Suprapubic skin (tissue), 4 donors: ENCODE measurements around the gene AUTS2. TPM values are rescaled to one million over a fixed set of nuclear protein-coding genes. Genes with fewer than 3 reads are reported as not detected.

Experiments used
- DNase-seq, 2 donors: peaks; one replicate each; pipeline ENCODE4 v3.0.0-alpha.2; 2019; ENCODE audit warnings: low spot score in 2 of 2
- H3K27ac ChIP-seq: fragments of 200-600 bp; sonication (generic); one replicate; pipeline ENCODE4 v1.5.1; 2019
- H3K27me3 ChIP-seq: fragments of 200-600 bp; sonication (generic); one replicate; pipeline ENCODE4 v1.5.1; 2019
- H3K36me3 ChIP-seq: fragments of 200-600 bp; sonication (generic); one replicate; pipeline ENCODE4 v1.5.1; 2019
- H3K4me1 ChIP-seq: fragments of 200-600 bp; sonication (generic); one replicate; pipeline ENCODE4 v1.5.1; 2019
- H3K4me3 ChIP-seq: fragments of 200-600 bp; sonication (generic); one replicate; pipeline ENCODE4 v1.5.1; 2019; ENCODE audit warnings: mild to moderate bottlenecking
- H3K9me3 ChIP-seq: fragments of 200-600 bp; sonication (generic); one replicate; pipeline ENCODE4 v1.5.1; 2019
- EP300 ChIP-seq: sonication (generic); formaldehyde crosslinking; IDR thresholded peaks from one replicate; pipeline ENCODE4 v1.6.1; 2017; ENCODE audit warnings: antibody characterized with exemption
- POLR2A ChIP-seq, 2 donors: fragments of 450-650 bp; IDR thresholded peaks; one replicate each; pipeline ENCODE4 v1.6.1; 2017; ENCODE audit warnings: antibody characterized with exemption in 2 of 2, mild to moderate bottlenecking in 2 of 2, moderate library complexity in 2 of 2
- POLR2AphosphoS5 ChIP-seq, 3 donors: sonication (generic); formaldehyde crosslinking; IDR thresholded peaks; one replicate each; pipeline ENCODE4 v1.6.1; 2017; ENCODE audit warnings: antibody characterized with exemption in 3 of 3
- WGBS: methylation state at CpG from one replicate; pipeline ENCODE4 v1.1.5; 2018; 5-methylcytosine and 5-hydroxymethylcytosine counted together
- total RNA-seq, 4 donors: library from RNA; depleted of rRNA; stranded (reverse); fragments of >200 nt; gene quantifications; one replicate each; pipeline ENCODE4 v1.1.0, GENCODE V29; 2016
- TF ChIP-seq, protein P1 (sequence below), 2 donors: fragments of 200-600 bp in 1 of 2; fragments of 450-650 bp in 1 of 2; sonication (generic) in 1 of 2; IDR thresholded peaks; one replicate each; pipeline ENCODE4 v1.5.1; 2016 to 2019; ENCODE audit warnings: antibody characterized with exemption in 2 of 2, mild to moderate bottlenecking in 1 of 2, moderate library complexity in 1 of 2

AUTS2 gene
- total RNA-seq, 4 donors from 2014 or later = 31.0 to 102 (median 56.4) TPM

DNA sequence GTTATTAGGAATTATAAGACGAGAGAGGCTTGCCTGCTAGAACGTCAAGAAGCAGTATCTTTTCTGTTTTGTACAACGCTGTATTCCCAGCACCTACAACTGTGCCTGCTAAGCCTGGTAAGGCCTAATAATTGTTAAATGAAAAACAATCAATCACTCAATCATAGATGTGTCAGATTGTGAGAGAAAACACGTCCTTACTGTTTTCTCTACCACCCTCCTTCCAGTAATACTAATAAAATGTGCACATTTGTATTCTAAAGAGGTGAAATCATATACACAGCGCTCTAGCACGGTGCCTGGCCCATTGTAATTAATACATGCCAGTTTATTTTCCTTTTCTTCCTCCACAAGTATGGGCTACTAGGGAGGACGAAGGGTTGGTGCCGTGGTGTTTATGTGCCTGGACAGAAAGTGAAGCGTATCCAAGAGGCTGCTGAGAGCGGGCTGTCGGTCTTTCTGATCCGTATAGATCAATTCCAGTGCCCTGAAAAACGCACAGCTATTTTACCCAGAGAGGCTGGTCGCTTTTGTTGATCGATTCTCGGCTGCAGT lies 1.5 kb upstream of the AUTS2 start:
- no peaks in the 10 kb centered on the region for H3K36me3 ChIP-seq
- H3K27ac ChIP-seq = peak overlapping the region; percentile 84
- H3K9me3 ChIP-seq = no peaks in the 10 kb centered on the region
- peak overlapping the region; percentile 93 for H3K4me3 ChIP-seq
- TF ChIP-seq POLR2AphosphoS5 (IDR thresholded peaks at IDR 0.05) (no peak), POLR2A (IDR thresholded peaks at IDR 0.05) (no peak), EP300 (no peak)
- TF ChIP-seq, protein P1, sequence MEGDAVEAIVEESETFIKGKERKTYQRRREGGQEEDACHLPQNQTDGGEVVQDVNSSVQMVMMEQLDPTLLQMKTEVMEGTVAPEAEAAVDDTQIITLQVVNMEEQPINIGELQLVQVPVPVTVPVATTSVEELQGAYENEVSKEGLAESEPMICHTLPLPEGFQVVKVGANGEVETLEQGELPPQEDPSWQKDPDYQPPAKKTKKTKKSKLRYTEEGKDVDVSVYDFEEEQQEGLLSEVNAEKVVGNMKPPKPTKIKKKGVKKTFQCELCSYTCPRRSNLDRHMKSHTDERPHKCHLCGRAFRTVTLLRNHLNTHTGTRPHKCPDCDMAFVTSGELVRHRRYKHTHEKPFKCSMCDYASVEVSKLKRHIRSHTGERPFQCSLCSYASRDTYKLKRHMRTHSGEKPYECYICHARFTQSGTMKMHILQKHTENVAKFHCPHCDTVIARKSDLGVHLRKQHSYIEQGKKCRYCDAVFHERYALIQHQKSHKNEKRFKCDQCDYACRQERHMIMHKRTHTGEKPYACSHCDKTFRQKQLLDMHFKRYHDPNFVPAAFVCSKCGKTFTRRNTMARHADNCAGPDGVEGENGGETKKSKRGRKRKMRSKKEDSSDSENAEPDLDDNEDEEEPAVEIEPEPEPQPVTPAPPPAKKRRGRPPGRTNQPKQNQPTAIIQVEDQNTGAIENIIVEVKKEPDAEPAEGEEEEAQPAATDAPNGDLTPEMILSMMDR (IDR thresholded peaks at IDR 0.05) = no peak
- no peak for DNase-seq
- WGBS = 18% methylated on average over 16 of the region's 16 CpGs
- no peaks in the 10 kb centered on the region for H3K27me3 ChIP-seq
- H3K4me1 ChIP-seq = peaks cover 41% of the 10 kb centered on the region

DNA sequence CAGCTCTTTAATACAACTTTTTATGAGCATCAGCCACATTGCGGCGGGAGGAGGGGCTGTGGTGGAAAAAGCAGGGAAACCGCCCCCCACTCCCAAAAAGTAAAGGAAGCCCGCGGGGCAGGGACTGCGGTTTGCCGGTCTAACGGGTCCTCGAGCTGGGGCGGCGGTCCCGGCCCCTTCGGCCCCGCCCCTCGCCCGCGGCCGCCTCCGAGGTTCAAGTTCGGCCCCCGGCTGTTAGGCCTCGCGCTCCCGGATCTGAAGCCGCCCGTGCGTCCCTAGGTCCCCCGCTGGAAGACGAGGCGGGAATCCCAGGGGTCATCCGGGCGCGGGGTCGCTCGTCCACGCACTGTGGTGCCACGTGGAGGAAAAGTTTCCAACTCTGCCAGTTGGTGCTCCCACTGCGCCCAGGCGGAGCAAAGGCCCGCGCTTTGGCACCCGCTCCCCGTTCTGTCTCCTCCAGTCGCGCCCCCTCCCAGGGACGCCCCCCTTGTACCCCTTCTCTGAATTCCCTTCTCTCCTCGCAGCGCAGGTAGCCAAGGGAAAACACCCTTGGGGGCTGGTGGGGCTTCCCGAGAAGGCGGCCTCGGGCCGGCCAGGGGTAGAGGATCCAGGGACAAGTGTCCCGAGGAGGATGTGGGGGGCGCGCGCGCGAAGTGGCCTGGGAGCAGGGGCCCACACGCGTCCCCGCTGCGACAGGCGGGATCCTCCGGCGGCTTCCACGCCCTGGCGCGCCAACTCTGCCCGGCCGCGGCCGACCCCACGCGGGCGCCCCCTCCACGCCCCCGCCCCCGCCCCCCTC lies 798 bp upstream of the AUTS2 start:
- TF ChIP-seq POLR2A (IDR thresholded peaks at IDR 0.05) (no peak), EP300 (no peak), POLR2AphosphoS5 (IDR thresholded peaks at IDR 0.05) (no peak)
- TF ChIP-seq, protein P1 (IDR thresholded peaks at IDR 0.05) = no peak
- Histone ChIP-seq H3K27me3 (no peaks in the 10 kb centered on the region), H3K36me3 (no peaks in the 10 kb centered on the region), H3K27ac (peak overlapping the region; percentile 84), H3K4me3 (peak overlapping the region; percentile 93), H3K4me1 (peaks cover 41% of the 10 kb centered on the region), H3K9me3 (no peaks in the 10 kb centered on the region)
- WGBS = 0% methylated on average over 16 of the region's 78 CpGs
- peak; percentile 79 to 80 for DNase-seq

DNA sequence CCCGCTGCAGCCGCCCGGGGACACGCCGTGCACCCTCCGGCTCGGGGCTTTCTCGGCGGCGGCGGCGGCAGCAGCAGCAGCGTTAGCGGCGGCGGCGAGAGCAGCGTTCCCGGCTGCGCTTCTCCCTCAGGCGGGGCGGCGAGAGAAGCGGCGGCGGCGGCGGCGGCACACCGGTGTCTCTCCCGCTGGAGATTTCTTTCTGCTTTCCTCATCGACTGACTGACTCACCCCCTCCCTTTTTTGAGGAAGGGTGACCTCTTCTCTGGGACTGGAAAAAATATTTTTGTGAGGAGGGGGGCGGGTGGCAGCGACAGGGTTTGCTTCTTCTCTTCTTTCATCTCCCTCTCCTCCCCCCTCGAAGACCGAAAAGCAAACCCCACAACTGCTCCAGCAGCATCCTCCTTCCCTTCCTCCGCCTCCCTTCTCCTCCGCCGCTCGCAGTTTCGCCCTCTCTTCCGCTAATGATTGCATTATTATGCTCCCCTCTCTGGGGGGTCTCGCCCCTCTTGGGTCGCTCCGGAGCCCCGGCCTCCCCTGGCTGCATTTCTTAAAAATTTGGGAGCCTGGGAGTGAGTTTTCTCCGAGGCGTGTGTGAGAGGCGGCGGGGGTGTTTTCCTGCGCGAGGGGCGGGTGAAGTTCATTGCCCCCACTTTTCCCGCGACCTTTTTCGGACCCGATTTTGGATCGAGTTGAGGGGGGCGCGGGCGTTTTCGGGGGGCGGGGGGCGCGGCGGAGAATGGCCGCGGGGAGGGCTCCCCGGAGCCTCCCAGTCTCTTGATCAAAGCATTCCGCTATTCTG lies 411 bp downstream of the AUTS2 start:
- no peaks in the 10 kb centered on the region for H3K27me3 ChIP-seq
- TF ChIP-seq EP300 (no peak), POLR2A (IDR thresholded peaks at IDR 0.05) (peak in 1 of 2 donors; percentile 16)
- peak in 1 of 2 donors; percentile 66 for DNase-seq

DNA sequence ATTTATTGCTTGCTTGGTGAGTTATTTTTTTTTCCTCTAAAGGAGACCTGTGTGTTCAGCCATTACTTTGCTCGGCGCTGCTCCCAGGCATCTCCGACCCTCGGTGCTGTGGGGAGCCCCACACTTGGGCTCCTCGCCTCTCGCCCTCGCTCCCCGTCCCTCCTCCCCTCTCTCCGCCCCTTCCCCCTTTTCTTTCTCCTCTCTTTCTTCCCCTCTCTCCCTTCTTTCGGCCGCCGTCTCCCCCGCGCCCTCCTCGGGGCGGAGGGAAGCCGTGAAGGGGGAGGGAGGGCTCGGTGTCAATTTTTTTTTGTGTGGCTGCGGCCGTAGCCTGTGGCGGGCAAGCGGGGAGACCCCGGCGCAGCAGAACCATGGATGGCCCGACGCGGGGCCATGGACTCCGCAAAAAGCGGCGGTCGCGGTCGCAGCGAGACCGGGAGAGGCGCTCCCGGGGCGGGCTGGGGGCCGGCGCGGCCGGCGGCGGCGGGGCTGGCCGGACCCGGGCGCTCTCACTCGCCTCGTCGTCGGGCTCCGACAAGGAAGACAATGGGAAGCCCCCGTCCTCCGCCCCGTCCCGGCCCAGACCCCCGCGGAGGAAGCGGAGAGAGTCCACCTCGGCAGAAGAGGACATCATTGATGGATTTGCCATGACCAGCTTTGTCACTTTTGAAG lies 1.1 kb downstream of the AUTS2 start:
- Histone ChIP-seq H3K9me3 (no peaks in the 10 kb centered on the region), H3K36me3 (no peaks in the 10 kb centered on the region), H3K4me1 (peaks cover 47% of the 10 kb centered on the region), H3K27ac (peak overlapping the region; percentile 84), H3K27me3 (no peaks in the 10 kb centered on the region), H3K4me3 (peak overlapping the region; percentile 93)
- WGBS = under 1% methylated on average over 23 of the region's 61 CpGs
- TF ChIP-seq POLR2AphosphoS5 (IDR thresholded peaks at IDR 0.05) (no peak), EP300 (no peak), POLR2A (IDR thresholded peaks at IDR 0.05) (no peak)
- TF ChIP-seq, protein P1 (IDR thresholded peaks at IDR 0.05) = no peak
- DNase-seq = peak in 1 of 2 donors; percentile 70

More for the DNA sequence above, 411 bp downstream of the AUTS2 start:
- Histone ChIP-seq H3K27ac (peak overlapping the region; percentile 84), H3K4me3 (peak overlapping the region; percentile 93), H3K4me1 (peaks cover 43% of the 10 kb centered on the region), H3K36me3 (no peaks in the 10 kb centered on the region), H3K9me3 (no peaks in the 10 kb centered on the region)
- under 1% methylated on average over 59 of the region's 70 CpGs for WGBS

DNA sequence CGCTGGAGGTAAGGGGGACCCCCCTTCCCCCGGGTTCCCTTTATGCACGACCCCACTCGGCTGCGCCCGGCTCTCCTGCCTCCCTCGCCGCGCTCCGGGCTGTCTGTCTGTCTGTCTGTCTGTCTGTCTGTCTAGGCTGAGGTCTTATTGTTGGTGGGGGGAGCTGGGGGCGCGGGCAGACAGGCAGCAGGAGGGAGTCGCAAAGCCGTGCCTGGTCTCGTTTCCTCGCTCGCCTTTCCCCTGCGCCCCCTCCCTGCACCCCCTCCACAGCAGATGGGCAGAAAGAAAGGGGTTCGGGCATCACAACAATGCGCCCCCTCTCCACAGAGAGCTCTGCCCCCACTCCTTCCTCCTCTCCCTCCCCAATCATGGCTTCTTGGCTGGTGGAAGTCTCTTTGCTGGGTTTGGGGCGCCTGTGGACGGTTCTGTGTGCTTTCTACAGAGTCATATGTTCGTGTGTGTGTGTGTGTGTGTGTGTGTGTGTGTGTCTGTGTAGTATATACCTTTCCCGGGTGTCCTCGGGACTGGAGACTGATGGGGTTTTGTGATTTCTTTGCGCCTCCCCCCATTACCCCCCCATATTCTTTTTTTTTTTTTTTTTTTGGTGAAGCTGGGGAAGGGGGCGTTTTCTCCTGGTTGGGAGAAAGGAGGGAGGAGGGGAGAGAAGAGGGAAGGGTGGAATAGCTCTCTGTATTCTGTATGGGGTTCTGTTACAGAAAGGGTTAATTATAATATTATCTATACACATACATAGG lies 1.9 kb downstream of the AUTS2 start:
- no peaks in the 10 kb centered on the region for H3K9me3 ChIP-seq
- WGBS = 4% methylated on average over 17 of the region's 27 CpGs
- TF ChIP-seq POLR2A (IDR thresholded peaks at IDR 0.05) (no peak), POLR2AphosphoS5 (IDR thresholded peaks at IDR 0.05) (no peak), EP300 (no peak)
- TF ChIP-seq, protein P1 (IDR thresholded peaks at IDR 0.05) = no peak
- H3K27me3 ChIP-seq = no peaks in the 10 kb centered on the region
- DNase-seq = peak in 1 of 2 donors; percentile 58
- H3K4me3 ChIP-seq = peak overlapping the region; percentile 93
- peaks cover 47% of the 10 kb centered on the region for H3K4me1 ChIP-seq
- H3K27ac ChIP-seq = no peak overlapping the region
- H3K36me3 ChIP-seq = no peaks in the 10 kb centered on the region
